Activated CD4-positive, CD25-positive, alpha-beta regulatory T cell treated with anti-CD3 and anti-CD28 coated beads, Interleukin-2, amount 50 U/mL, for 24 hours (primary cell): ENCODE results near the gene LMNA.
"Not testable (repeated sequence)": the region's sequence is repeated elsewhere in the genome, so short reads cannot be mapped to it uniquely, and the experiment has no call there.

ENCODE experiments used
- ATAC-seq, 2 donors: fragments of 150-1000 bp; cut with Tn5 transposase; one replicate each; pipeline ENCODE4 v1.10.0; 2021; ENCODE audit warnings: mild to moderate bottlenecking in 1 of 2, moderate library complexity in 1 of 2

LMNA gene

DNA sequence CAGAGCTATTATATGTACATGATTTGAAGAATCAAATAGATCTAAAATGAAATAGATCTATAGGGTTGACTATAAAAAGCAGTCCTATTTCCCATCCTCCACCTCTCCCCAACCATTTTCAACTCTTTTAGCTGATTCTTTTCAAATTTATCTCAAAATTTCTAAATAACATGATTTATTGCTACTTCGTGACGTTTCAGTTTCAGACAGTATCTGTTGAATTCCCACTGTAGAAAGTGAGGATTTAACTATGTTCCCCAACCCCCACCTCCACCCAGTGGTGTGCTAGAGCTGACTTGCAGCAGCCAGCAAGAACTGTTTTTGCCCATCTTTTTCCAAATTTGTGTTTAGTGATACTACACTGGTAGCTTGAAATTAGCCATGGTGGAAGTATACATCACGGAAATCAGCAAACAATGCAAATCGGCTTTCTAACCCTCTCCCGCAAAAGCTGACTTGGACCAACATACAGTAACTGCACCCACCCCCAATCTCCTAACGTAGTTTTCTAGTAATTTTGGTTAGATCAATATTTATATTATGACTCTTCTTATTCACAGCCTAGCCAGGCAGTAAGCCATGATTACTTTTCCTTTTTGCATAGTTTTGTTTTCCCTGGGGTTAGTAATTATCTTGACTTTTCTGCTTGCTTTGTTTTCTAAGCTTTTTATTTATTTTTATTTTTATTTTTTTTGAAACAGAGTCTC, 49.8 kb downstream of the LMNA start:
- no peak for ATAC-seq

DNA sequence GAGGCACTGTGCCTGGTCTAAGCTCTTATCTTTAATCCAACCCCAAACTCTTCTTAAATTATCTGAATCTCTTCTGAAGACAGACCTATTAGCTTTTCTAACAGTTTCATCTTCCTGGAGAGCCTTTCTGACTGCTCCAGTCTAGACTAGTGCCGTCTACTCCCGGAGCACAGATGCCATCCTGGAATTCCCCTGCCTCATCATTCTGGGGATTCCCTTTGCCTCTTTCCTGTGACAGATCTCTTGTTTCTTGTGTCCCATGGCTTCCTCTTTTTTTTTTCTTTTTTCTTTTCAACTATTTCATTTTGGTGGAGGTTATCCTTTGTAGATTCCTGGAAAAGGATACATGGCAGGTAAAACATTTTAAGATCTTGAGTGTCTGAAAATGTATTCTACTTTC, 50.6 kb downstream of the LMNA start:
- no peak for ATAC-seq

DNA sequence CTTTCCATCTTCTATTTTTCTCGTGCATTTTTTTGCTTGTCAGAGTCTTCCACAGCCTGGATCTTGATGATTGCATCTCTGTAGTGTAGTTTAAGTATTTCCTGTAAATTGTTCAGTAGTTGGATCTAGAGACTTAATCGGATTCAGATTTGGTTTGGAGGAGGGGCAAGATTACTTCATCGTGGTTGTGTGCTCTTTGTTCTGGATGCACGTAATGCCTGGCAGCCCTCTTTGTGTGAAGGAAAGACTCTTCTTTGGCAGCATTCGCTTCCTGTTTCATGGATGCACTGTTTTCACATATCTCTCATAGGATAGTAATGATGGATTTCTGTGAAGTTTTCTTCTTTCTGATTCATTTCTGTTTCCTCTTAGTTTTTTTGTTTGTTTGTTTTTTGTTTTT, 53.0 kb downstream of the LMNA start:
- ATAC-seq: no peak

DNA sequence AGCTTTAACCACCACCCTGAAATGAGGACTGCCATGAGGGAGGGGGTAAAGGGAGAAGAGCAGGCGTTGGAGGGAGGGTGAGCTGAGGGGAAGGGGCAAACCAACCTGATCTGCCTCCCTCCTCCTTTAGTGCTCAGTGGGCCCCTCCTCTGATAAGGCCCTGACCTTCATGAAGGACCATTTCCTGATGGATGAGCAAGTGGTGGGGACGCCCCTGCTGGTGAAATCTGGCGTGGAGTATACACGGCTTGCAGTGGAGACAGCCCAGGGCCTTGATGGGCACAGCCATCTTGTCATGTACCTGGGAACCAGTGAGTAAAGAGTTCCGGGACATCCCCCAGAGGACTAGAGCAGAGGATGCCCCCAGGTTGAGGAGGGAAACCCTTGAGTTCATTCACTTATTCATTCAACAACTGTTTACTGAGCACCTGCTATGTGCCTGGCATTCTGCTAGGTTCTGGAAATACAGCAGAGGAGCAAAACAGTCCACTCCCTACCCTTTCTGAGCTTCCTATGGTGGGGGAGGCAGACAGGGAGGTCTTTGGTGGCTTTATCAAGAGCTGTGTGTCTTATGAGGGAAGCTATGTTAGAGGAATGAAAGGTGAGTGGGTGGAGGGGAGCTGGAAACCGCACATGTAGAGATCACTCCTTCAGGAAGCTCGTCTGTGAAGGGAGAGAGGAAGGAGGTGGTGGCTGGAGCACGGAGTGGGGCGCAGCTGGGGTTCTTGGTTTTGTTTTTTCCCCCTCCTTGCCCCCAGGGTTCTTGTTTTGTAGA, 58.4 kb downstream of the LMNA start:
- ATAC-seq: no peak

DNA sequence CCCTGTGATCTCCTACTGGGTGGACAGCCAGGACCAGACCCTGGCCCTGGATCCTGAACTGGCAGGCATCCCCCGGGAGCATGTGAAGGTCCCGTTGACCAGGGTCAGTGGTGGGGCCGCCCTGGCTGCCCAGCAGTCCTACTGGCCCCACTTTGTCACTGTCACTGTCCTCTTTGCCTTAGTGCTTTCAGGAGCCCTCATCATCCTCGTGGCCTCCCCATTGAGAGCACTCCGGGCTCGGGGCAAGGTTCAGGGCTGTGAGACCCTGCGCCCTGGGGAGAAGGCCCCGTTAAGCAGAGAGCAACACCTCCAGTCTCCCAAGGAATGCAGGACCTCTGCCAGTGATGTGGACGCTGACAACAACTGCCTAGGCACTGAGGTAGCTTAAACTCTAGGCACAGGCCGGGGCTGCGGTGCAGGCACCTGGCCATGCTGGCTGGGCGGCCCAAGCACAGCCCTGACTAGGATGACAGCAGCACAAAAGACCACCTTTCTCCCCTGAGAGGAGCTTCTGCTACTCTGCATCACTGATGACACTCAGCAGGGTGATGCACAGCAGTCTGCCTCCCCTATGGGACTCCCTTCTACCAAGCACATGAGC, 62.2 kb downstream of the LMNA start:
- no peak for ATAC-seq

DNA sequence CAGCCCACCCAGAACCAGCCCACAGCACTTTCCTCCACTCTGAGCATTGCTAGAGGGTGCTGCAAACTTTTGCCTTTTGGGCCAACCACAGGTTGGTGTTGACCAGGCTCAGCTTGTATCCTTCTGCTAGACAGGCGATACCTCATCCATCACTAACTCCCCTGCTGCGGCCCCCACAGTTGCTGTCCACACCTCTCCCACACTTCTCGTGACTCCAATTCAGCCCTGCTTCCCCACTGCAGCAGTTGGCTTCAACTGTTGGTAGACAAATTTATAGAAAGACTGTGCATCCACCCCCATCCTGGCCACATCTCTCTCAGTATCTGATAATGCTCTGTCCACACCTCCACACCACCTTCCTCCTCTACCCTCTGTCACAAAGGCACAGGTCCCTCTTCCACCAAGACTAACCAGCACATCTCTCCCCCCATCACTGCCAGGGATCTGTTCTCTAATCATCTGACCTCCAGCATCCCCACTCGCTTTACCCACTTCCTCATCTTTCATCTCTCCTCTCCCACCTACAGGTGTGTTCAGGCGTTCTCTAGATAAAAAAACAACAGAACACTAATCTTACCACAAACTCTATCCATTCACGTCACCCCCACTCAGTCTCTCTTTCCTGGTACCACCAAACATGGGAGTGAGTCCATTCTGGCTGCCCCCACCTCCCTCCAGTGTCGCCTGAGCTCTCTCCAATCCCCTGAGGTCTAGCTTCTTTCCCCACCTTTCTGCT, 63.6 kb downstream of the LMNA start:
- ATAC-seq: no peak

DNA sequence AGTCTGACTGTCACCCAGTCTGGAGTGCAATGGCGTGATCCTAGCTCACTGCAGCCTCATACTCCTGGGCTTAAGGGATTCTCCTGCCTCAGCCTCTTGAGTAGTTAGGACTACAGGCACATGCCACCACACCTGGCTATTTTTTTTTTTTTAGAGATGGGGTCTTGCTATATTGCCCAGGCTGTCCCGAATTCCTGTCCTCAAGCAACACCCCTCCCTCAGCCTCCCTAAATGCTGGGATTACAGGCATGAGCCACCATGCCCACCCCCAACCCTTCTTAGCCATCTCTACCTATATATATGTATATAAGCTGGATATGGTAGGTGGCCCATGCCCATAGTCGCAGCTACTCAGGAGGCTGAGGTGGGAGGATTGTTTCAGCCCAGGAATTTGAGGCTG, 66.0 kb downstream of the LMNA start:
- ATAC-seq: no peak

DNA sequence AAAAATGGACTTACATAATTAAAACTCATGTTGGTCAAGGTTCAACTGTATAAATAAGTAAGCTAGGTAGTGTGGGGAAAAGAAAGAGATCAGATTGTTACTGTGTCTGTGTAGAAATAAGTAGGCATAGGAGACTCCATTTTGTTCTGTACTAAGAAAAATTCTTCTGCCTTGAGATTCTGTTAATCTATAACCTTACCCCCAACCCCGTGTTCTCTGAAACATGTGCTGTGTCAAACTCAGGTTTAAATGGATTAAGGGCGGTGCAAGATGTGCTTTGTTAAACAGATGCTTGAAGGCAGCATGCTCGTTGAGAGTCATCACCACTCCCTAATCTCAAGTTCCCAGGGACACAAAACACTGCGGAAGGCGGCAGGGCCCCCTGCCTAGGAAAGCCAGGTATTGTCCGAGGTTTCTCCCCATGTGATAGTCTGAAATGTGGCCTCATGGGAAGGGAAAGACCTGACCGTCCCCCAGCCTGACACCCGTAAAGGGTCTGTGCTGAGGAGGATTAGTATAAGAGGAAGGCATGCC, 66.9 kb downstream of the LMNA start:
- ATAC-seq: not testable (repeated sequence)

DNA sequence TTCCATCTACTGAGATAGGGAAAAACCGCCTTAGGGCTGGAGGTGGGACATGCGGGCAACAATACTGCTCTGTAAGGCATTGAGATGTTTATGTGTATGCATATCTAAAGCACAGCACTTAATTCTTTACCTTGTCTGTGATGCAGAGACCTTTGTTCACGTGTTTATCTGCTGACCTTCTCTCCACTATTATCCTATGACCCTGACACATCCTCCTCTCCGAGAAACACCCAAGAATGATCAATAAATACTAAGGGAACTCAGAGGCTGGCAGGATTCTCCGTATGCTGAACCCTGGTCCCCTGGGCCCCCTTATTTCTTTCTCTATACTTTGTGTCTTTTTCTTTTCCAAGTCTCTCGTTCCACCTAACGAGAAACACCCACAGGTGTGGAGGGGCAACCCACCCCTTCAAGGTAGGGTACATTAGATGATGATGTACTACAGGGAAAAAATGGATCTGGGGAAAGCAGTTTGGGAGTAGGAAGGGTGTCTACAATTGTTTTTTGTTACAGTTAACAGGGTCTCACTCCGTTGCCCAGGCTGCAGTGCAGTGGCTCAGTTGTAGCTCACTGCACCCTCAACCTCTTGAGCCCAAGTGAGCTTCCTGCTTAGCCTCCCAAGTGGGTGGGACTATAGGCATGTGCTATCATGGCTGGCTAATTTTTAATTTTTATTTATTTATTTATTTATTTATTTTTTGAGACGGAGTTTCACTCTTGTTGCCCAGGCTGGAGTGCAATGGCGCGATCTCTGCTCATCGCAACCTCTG, 67.7 kb downstream of the LMNA start:
- ATAC-seq: not testable (repeated sequence)

DNA sequence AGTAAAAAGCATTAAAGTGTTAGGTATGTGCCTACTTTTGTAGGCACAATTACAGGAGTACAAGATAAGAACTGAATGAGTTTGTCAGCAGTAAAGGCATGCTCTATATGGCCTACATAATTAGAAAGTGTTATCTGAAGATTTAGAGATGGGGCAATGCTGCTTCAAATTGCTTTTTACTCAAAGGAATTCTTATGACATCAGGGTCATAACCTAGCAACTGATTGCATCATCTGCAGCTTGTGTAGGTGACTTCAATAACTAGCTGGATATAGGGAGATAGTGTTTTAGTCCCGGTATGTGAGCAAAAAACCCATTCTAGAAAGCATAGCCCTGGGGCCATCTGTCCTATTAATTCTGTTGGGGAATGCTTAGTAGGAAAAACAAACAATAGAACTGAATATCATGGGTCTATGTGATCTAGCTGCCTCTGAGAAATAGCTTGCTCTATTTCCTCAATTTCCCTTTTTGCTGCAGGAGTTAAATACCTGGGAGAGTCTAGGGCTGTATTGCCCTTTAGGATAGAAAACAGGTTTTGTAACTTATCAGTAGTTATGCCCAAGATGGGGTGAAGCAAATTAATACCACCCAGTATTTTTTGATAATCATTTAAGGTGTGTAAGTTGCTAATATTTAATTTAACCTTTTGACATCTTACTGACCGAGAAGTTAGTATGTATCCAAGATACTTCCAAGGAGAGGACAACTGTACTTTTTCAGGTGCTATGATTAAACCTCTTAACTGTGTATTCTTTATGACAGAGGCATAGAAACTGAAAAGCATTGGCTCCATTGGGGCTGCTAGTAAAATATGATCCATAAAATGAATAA, 72.1 kb downstream of the LMNA start:
- ATAC-seq: not testable (repeated sequence)
